Psoas muscle (tissue), 8 donors: ENCODE results near the gene NT5DC3. TPM values are rescaled to one million over a fixed set of nuclear protein-coding genes. Genes with fewer than 3 reads are reported as not detected.
A peak's percentile ranks its signal among the peaks of the same experiment; 100 is the strongest.

ENCODE experiments used
- ATAC-seq, 4 donors: fragments of 200-7000 bp; cut with Tn5 transposase; one replicate each; pipeline ENCODE4 v1.9.1; 2020; ENCODE audit warnings: moderate library complexity in 3 of 4, mild to moderate bottlenecking in 2 of 4
- DNase-seq, 2 donors: peaks; one replicate each; pipeline ENCODE4 v3.0.0-alpha.2; 2020
- H3K27ac ChIP-seq: fragments of 200-600 bp; one replicate; pipeline ENCODE4 v1.8.0; 2022
- H3K27me3 ChIP-seq, 3 donors: fragments of 200-600 bp in 1 of 3; one replicate each; pipeline versions ENCODE4 v1.6.1 to v1.8.0; 2013 to 2022; ENCODE audit warnings: low read length in 2 of 3, mild to moderate bottlenecking in 2 of 3, moderate library complexity in 1 of 3; ENCODE audit not compliant: insufficient read depth in 3 of 3
- H3K36me3 ChIP-seq, 2 donors: fragments of 200-600 bp in 1 of 2; one replicate each; pipeline versions ENCODE4 v1.6.1 to v1.8.0; 2013 to 2022; ENCODE audit warnings: low read depth in 1 of 2, mild to moderate bottlenecking in 1 of 2, moderate library complexity in 1 of 2; ENCODE audit not compliant: insufficient read depth in 1 of 2
- H3K4me1 ChIP-seq: fragments of 200-600 bp; one replicate; pipeline ENCODE4 v1.8.0; 2022
- H3K4me3 ChIP-seq: fragments of 200-600 bp; one replicate; pipeline ENCODE4 v1.8.0; 2022; ENCODE audit warnings: mild to moderate bottlenecking
- H3K9me3 ChIP-seq: fragments of 200-600 bp; one replicate; pipeline ENCODE4 v1.8.0; 2022
- CTCF ChIP-seq: fragments of 200-600 bp; IDR thresholded peaks from one replicate; pipeline ENCODE4 v1.8.0; 2022; ENCODE audit warnings: antibody characterized with exemption
- WGBS, 3 donors: extraction: QIAGEN DNeasy Blood & Tissue Kit; methylation state at CpG; one replicate each; pipeline versions ENCODE4 v1.1.6 to v1.1.7; 2013; 5-methylcytosine and 5-hydroxymethylcytosine counted together
- intact Hi-C, 2 donors: fragments of 100-400 bp; cut with DNase I; formaldehyde crosslinking; loops; one replicate each; pipeline versions ENCODE4 v1.11.0 to v1.14.2; 2022
- polyA plus RNA-seq, 3 donors: library from polyadenylated mRNA; stranded (reverse); fragments of 200-250 nt; gene quantifications; one replicate each; pipeline ENCODE4 v1.2.3, GENCODE V29; 2013
- total RNA-seq, 4 donors: library from RNA; stranded (reverse); fragmentation: NEBNext Ultra II Directional in 2 of 4; extraction: Animal tissue kit (Norgen Biotek cat#: 25700) in 2 of 4; gene quantifications; one replicate each; pipeline versions ENCODE4 v1.2.1 to v1.2.4, GENCODE V29; 2021 to 2023
- donor health status: healthy with polysubstance abuse.
- donor health status: DM: no; HTN: no; CAD: no; lungs with moderate emphysema.
- donor health status: Bipolar disorder and iron deficiency.
- donor health status: healthy.
- donor health status: DM: yes; HTN: yes; CAD: no.
- donor health status: DM: no; HTN: no; CAD: no.
- donor health status: DM: no; HTN: no; CAD: no.
- donor health status: DM: yes; HTN: yes; CAD: no.

NT5DC3 gene
- total and polyA plus RNA-seq, 7 donors, result 5.2 to 64.2 (median 16.2) TPM

GRCh38 chr12:103766028-103766427 is 75.0 kb downstream of the NT5DC3 start:
- Histone ChIP-seq H3K27me3 (no peaks in the 10 kb centered on the region), H3K36me3 (peaks cover 0 to 36% of the 10 kb centered on the region in 2 donors), H3K4me3 (no peak overlapping the region), H3K4me1 (no peaks in the 10 kb centered on the region), H3K9me3 (no peaks in the 10 kb centered on the region), H3K27ac (no peak overlapping the region)
- 86 to 92% (median 88%) methylated on average over 6 of the region's 6 CpGs for WGBS, 3 donors
- intact Hi-C loops, result no loop called here
- TF ChIP-seq CTCF, result no peak
- DNase-seq, result no peak
- ATAC-seq, result no peak

GRCh38 chr12:103765322-103765721 is 75.7 kb downstream of the NT5DC3 start:
- H3K4me1 ChIP-seq, result no peaks in the 10 kb centered on the region
- 94 to 96% (median 95%) methylated on average over 5 of the region's 5 CpGs for WGBS, 3 donors
- DNase-seq (no peak), ATAC-seq (no peak)
- no peaks in the 10 kb centered on the region for H3K27me3 ChIP-seq
- H3K9me3 ChIP-seq, result no peaks in the 10 kb centered on the region
- no peak overlapping the region for H3K27ac ChIP-seq
- TF ChIP-seq CTCF, result no peak
- intact Hi-C loops, result no loop called here
- H3K4me3 ChIP-seq, result no peak overlapping the region
- peaks cover 0 to 36% of the 10 kb centered on the region in 2 donors for H3K36me3 ChIP-seq

- intact Hi-C loops, result no loop called here
- Histone ChIP-seq H3K36me3 (peaks cover 0 to 36% of the 10 kb centered on the region in 2 donors), H3K4me1 (peaks cover 9% of the 10 kb centered on the region), H3K4me3 (no peak overlapping the region), H3K9me3 (no peaks in the 10 kb centered on the region), H3K27ac (no peak overlapping the region), H3K27me3 (no peaks in the 10 kb centered on the region)
- no peak for TF ChIP-seq CTCF
- 64 to 74% (median 70%) methylated on average over 5 of the region's 5 CpGs for whole genome bisulfite sequencing, 3 donors
- no peak for ATAC-seq
- no peak for DNase-seq
These were observed 78.6 kb downstream of the NT5DC3 start for GRCh38 chr12:103762473-103762872.

GRCh38 chr12:103758310-103759089 is 82.5 kb downstream of the NT5DC3 start:
- ATAC-seq (peak; percentile 77 to 95 (median 92)), DNase-seq (peak in 1 of 2 donors; percentile 46)
- Histone ChIP-seq H3K4me1 (peaks cover 9% of the 10 kb centered on the region), H3K4me3 (no peak overlapping the region), H3K27me3 (no peaks in the 10 kb centered on the region), H3K9me3 (no peaks in the 10 kb centered on the region), H3K36me3 (peaks cover 0 to 10% of the 10 kb centered on the region in 2 donors), H3K27ac (no peak overlapping the region)
- intact Hi-C loops, result no loop called here
- TF ChIP-seq CTCF, result no peak
- WGBS, 3 donors, result 61 to 72% (median 62%) methylated on average over 10 of the region's 10 CpGs
